HCT116 (cell line): ENCODE results near the gene COL5A3.

ENCODE experiments used
- CTCF ChIP-seq, 3 experiments: fragments of 200-600 bp in 1 of 3; sonication (generic) in 1 of 3; IDR thresholded peaks in 2 of 3; conservative IDR thresholded peaks in 1 of 3; 2 replicates each; pipeline ENCODE4 v1.5.1; 2012 to 2017; ENCODE audit warnings: low read depth in 2 of 3, low read length in 2 of 3, antibody characterized with exemption in 1 of 3, borderline replicate concordance in 1 of 3, control low read depth in 1 of 3, mild to moderate bottlenecking in 1 of 3, mixed read lengths in 1 of 3, mixed run types in 1 of 3, moderate library complexity in 1 of 3; ENCODE audit not compliant: insufficient read depth in 1 of 3
- POLR2A ChIP-seq: IDR thresholded peaks from 2 replicates; pipeline ENCODE4 v1.7.0; 2011; ENCODE audit warnings: borderline replicate concordance; ENCODE audit not compliant: insufficient read depth, insufficient read length; ENCODE audit errors: extremely low read depth
- RAD21 ChIP-seq: IDR thresholded peaks from 2 replicates; pipeline ENCODE4 v1.6.1; 2012; ENCODE audit warnings: low read depth, mild to moderate bottlenecking

DNA sequence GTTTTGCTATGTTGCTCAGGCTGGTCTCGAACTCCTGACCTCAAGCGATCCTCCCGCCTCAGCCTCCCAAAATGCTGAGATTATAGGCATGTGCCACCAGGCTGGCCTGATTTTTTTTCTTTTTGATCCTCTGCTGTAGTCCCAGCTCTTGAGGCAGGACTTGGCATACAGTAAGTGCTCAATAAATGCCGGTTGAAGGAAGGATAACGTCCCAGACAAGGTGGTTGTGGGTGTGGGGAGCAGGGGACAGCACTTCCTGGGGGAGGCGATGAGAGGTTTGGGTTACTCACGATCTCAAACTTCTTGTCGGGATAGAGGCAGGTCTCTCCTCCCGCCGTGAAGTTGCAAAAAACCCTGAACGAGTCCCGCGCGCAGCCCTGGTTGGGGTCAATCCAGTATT is 44.3 kb downstream of the COL5A3 start:
- TF ChIP-seq CTCF (IDR thresholded peaks at IDR 0.05 in 2 of 3, conservative IDR thresholded peaks at IDR 0.05 in 1 of 3; ENCODE audit: borderline replicate concordance in 1 of 3, insufficient read depth in 1 of 3, low read depth in 2 of 3, low read length in 2 of 3) (no peak), POLR2A (no peak), RAD21 (no peak)
